D341Med (cell line): ENCODE results near the gene ABCC9.

Experiments used
- DNase-seq: peaks from one replicate; pipeline ENCODE4 v3.0.0; 2012; ENCODE audit warnings: low spot score

Gene ABCC9

GRCh38 chr12:21877293-21877982, 63.8 kb downstream of the ABCC9 start:
- no peak for DNase-seq

- no peak for DNase-seq
These were observed 75.4 kb downstream of the ABCC9 start for GRCh38 chr12:21865846-21866245.

DNA sequence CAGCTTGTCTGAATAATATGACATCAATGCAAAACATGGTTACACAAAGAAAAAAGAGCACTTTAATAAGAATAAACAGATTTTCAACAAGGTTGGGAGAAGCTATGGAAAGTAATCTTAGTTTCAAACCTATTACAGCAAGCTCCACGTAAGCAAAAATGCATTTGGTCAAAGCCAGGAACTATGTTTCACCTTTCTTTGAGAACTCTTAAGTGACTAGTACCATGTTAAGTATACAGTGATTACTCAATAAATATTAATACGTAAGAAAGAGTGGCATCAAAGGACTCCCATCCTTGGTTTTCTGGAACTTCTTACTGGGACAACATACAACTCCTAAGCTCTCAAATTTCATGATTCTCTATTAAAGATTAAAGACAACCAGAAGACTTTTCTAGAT, 80.7 kb downstream of the ABCC9 start:
- no peak for DNase-seq

GRCh38 chr12:21860128-21860527, 81.1 kb downstream of the ABCC9 start:
- DNase-seq, result no peak

DNA sequence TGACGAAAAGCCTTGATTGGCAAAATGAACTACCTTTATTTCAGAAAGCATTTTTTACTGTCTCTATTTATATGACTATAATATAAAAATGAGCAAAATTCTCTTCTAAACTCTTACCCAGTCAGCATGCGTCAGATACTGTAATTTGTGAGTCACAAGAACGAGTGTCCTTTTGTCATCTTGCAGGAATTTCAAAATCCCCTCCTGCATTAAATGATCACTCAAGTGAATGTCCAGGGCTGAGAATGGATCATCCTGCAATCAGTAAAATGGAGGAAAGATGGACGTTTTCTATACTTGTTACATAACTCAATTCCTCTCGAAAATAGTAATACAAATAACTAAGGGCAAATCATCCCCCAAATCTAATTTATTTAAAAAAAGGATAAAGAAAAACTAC, 89.0 kb downstream of the ABCC9 start:
- no peak for DNase-seq

DNA sequence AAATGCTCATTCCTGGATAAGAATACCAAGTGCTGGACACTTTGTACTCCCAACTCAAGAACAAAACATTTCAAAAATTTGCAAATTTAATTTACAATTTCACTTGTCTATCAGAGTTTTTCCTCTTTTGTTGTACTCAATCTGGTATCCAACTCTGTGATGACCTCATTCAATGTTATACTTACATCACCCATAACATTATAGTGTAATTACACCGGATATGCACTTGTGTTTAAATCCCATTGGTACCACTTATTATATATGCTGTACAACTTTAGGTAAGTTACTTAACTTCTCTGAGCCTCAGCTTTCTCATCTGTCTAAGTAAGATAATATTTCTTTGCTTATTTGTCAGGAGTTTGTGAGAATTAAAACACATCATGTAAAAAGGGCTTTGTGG, 90.1 kb downstream of the ABCC9 start:
- DNase-seq, result no peak

DNA sequence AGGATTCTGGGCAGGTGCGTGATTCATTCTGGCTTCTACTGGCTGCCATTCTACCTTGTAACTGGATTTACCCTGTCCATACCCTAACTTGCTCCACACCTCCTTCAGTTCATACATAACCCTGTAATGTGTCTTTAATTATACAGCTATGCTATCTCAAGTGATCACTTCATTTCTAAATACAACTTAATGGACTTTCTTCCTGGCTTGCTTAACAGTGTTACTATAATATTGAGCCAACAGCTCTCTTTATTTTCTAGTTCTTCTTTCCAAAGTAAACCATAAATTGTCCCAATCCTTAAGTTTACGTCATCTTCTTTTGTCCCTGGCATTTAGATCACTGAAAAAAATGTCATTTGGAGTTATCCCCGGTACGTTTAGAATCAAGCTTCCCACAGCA, 90.8 kb downstream of the ABCC9 start:
- DNase-seq, result no peak

GRCh38 chr12:21849878-21850277, 91.3 kb downstream of the ABCC9 start:
- no peak for DNase-seq

DNA sequence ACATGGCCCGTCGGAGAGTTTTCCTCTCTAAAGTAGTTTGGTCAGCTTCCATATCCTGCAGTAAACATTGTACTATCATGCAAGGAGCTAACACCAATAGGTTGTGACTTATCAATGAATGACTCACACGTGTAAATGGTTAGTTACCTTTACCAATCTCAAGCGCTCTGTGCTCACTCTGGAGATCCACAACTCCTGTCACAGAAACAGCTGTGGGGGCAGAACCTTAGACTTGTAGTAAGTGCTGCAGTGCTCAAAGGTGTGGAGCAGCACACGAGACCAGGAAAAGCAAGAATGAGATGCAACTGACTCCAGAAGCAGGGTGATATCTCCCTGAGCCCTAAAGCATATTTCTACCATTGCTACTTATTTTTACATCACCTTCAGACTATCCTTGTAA, 93.0 kb downstream of the ABCC9 start:
- DNase-seq, result no peak

DNA sequence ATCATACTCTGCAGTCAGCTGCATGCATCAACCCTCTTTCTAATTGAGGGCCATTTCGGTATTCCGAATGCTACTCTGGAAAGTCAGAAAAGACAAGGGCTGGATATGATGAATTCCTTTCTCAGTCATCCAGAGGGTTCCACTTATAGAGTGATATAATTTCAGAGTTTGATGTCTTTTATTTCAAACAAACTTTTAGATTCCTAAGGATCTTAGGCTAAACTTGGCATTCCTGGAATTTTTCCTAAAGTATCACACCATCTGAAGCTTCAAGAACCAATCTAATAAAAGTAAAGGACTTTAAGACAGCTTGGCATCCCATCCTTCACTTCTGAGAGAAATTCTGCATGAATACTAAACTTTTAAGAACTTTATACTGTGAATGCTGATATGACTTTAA, 97.4 kb downstream of the ABCC9 start:
- DNase-seq, result no peak

DNA sequence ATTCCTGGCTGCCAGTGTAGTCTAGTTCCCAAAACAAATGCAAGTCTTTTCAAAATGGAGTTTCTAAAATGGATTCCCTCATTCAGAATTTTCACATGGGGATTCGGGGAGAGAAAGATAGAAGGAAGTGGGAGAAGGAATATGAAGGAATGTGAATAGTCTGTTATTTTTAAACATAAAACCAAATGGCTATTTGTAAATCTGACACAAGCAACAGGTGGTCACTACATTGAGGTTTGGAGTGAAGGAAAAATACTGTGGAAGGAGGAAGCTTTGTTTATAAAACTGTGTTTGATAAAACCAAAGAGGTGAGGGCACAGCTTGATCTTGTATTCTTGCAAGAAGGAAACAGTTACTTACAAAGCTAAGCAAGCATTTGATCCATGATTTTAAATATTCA, 101.5 kb downstream of the ABCC9 start:
- no peak for DNase-seq

GRCh38 chr12:21837847-21838246, 103.4 kb downstream of the ABCC9 start:
- DNase-seq, result no peak

GRCh38 chr12:21831791-21832344, 109.4 kb downstream of the ABCC9 start:
- no peak for DNase-seq

GRCh38 chr12:21828779-21829178, 112.4 kb downstream of the ABCC9 start:
- no peak for DNase-seq

GRCh38 chr12:21828136-21828775, 113.0 kb downstream of the ABCC9 start:
- DNase-seq, result no peak

DNA sequence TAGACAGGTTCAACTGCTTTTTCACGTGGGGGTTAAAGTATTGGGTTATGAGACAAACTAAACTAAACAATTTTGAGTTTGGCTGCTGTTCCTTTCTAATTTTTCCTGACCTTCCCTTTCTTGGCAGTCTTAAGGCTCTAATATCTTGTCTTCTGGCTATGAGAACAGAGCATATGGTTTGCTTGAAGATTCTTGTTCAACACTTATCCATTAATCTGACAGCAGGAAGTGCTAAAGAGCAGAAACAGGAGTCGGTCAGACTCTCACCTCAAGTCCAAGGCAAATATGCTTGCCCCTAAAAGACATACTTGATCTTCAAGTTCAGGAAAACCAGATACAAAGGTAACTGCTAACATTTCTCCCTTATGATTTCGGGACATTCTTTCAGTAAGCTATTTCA, 114.1 kb downstream of the ABCC9 start:
- no peak for DNase-seq

DNA sequence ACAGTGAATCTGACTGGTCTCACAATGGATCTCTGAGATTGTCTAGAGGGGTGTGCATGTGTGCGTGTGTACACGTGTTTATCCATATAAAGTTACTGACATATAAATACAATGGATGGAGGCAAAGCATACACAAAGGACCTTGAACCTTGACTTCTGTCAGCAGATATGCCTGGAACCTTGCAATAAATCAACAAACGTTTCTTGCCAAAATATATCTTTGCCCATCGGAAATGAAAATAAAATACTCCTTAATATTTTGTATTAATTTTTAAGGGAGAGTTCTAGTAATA, 114.7 kb downstream of the ABCC9 start:
- no peak for DNase-seq

- DNase-seq, result no peak
These were observed 115.2 kb downstream of the ABCC9 start for GRCh38 chr12:21825886-21826617.

GRCh38 chr12:21823581-21823980, 117.6 kb downstream of the ABCC9 start:
- DNase-seq, result no peak

GRCh38 chr12:21819678-21820077, 121.5 kb downstream of the ABCC9 start:
- DNase-seq, result no peak

DNA sequence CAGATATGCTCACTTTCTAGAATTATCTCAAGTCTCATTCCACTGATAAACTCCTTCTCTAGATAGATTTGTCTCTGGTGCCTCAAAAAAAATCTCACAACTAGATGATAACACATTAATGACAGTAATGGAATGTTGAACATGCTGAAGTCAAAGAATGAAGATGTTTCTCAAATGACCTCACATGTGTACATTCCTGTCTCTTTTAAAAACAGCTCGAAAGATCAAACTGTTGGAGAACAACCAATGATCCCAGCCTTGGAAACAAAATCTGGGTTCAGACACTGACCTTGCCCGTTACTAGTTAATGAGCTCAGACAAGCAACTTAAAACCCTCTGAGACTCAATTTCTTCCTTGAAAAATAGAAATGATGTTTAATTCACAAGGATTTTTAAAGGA, 122.0 kb downstream of the ABCC9 start:
- no peak for DNase-seq

DNA sequence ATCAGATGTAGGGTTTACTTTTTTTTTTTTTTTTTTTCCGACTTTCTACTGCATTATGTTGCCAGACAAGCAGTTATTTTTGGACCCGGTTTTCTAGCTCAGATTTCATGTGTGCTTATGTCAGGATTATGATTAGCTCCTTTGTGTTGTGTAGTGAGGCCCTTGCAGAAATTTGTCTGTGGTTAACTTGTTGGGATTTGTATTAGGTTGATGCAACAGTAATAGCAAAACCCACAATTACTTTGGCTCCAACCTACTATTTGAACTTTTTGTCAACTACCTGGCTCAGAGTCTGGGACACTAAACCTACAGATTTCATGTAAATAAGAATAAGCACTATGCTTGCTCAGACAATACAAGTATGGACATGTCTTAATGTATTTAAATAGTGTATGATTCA, 122.6 kb downstream of the ABCC9 start:
- DNase-seq, result no peak

DNA sequence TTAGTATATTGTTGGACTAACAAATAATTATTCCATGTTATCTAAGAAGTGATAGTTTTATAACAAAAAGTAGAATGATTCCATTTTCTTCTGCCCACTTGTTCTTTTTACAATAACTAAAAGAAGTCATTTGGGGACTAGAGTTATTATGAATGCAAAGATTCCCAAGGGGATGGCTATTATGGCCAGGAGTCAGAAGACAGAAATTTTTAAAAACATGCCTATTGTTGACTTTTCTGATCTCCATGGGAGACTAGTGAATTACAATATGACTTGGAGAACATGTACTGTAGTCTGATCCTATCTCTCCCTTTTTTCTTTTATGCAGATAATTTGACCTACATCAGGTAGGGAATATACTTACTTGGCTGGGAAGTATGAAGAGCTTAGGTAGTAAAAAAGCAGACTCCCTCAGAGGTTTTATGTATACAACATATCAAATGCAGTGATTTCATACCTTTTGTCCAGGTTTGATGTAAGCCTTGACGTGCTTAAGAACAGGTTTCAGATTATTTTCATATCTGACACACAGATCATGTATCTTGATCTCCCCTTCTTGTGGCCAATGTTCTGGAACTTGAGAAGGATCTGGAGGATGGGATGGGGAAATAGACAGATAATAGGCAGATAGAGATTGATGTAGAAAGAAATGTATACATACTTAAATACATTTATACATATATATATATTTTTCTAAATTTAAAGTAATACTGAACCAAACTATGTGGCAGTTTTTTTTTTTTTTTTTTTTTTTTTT, 125.7 kb downstream of the ABCC9 start:
- DNase-seq, result no peak
